Calu3 (cell line): Measurements from ENCODE around the gene ASGR1. TPM values are rescaled to one million over a fixed set of nuclear protein-coding genes. Genes with fewer than 3 reads are reported as not detected.
"Not testable (repeated sequence)": the region's sequence is repeated elsewhere in the genome, so short reads cannot be mapped to it uniquely, and the experiment has no call there.

Experiments
- BruUV-seq: library from RNA; stranded (reverse); fragments of 400-500 nt; replicated peaks from 2 replicates; lab custom pipeline; 2021; lab: Mats Ljungman, UMichigan
- CTCF ChIA-PET: fragments of 300-600 bp; sonication (Branson Sonifier 250); formaldehyde crosslinking; loops from one replicate; lab custom pipeline; 2022; ENCODE audit warnings: antibody characterized with exemption; lab: Charles Lee
- DNase-seq: peaks from one replicate; pipeline ENCODE4 v3.0.0; 2022
- H3K27ac Mint-ChIP-seq: one replicate; pipeline ENCODE4 v1.8.0; 2022; ENCODE audit warnings: mixed read lengths; ENCODE audit not compliant: unreplicated experiment
- H3K27me3 Mint-ChIP-seq: one replicate; pipeline ENCODE4 v1.8.0; 2022; ENCODE audit warnings: mixed read lengths; ENCODE audit not compliant: unreplicated experiment
- H3K36me3 Mint-ChIP-seq: one replicate; pipeline ENCODE4 v1.8.0; 2022; ENCODE audit warnings: mild to moderate bottlenecking, moderate library complexity, mixed read lengths; ENCODE audit not compliant: insufficient read depth, unreplicated experiment
- H3K4me1 Mint-ChIP-seq: one replicate; pipeline ENCODE4 v1.8.0; 2022; ENCODE audit warnings: mild to moderate bottlenecking, low read depth, mixed read lengths; ENCODE audit not compliant: unreplicated experiment
- H3K4me3 Mint-ChIP-seq: one replicate; pipeline ENCODE4 v1.8.0; 2022; ENCODE audit warnings: mild to moderate bottlenecking, low read depth, moderate library complexity, mixed read lengths; ENCODE audit not compliant: unreplicated experiment
- H3K9me3 Mint-ChIP-seq: one replicate; pipeline ENCODE4 v1.8.0; 2022; ENCODE audit warnings: low read depth, mixed read lengths; ENCODE audit not compliant: unreplicated experiment
- intact Hi-C: fragments of 100-400 bp; cut with micrococcal nuclease; formaldehyde crosslinking; loops from one replicate; pipeline ENCODE4 v1.10.0; 2022; ENCODE audit not compliant: unreplicated experiment
- total RNA-seq: library from RNA; stranded (reverse); gene quantifications from 2 replicates; pipeline ENCODE4 v1.2.3, GENCODE V29; 2022
- TF ChIP-seq, protein P1 (sequence below): fragments of 200-600 bp; IDR thresholded peaks from one replicate; pipeline ENCODE4 v1.8.0; 2022; ENCODE audit warnings: antibody characterized with exemption; ENCODE audit not compliant: unreplicated experiment

ASGR1 gene
- total RNA-seq, 1 experiment from 2014 or later, result 0.26 TPM

DNA sequence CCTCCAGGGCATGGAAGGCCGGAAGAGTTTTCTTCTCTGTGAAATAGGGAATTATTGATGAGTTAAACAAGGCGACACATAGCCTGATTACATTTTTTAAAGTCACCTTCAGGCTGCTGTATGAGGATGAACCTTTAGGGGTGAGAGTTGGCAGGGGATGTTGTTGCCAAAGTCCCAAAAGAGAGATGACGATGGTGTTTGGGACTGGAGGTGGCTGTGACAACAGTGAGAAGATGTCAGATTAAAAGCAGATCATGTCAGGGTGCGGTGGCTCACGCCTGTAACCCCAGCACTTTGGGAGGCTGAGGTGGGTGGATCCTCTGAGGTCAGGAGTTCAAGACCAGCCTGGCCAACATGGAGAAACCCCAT, 47.8 kb downstream of the ASGR1 start:
- H3K9me3 Mint-ChIP-seq, result no peaks in the 10 kb centered on the region
- H3K27me3 Mint-ChIP-seq, result no peaks in the 10 kb centered on the region
- no peak for DNase-seq
- H3K4me1 Mint-ChIP-seq, result no peaks in the 10 kb centered on the region
- H3K36me3 Mint-ChIP-seq, result no peaks in the 10 kb centered on the region
- no peak overlapping the region for H3K27ac Mint-ChIP-seq
- no TSS peak for BruUV-seq
- intact Hi-C loops, result no loop called here
- TF ChIP-seq, protein P1, sequence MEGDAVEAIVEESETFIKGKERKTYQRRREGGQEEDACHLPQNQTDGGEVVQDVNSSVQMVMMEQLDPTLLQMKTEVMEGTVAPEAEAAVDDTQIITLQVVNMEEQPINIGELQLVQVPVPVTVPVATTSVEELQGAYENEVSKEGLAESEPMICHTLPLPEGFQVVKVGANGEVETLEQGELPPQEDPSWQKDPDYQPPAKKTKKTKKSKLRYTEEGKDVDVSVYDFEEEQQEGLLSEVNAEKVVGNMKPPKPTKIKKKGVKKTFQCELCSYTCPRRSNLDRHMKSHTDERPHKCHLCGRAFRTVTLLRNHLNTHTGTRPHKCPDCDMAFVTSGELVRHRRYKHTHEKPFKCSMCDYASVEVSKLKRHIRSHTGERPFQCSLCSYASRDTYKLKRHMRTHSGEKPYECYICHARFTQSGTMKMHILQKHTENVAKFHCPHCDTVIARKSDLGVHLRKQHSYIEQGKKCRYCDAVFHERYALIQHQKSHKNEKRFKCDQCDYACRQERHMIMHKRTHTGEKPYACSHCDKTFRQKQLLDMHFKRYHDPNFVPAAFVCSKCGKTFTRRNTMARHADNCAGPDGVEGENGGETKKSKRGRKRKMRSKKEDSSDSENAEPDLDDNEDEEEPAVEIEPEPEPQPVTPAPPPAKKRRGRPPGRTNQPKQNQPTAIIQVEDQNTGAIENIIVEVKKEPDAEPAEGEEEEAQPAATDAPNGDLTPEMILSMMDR, result no peak
- no peak overlapping the region for H3K4me3 Mint-ChIP-seq
- CTCF ChIA-PET, result interaction anchor here (0.7 kb wide), 1 partner anchor 33 kb away, joined by 3 read pairs; no protein-coding TSS in a partner anchor

DNA sequence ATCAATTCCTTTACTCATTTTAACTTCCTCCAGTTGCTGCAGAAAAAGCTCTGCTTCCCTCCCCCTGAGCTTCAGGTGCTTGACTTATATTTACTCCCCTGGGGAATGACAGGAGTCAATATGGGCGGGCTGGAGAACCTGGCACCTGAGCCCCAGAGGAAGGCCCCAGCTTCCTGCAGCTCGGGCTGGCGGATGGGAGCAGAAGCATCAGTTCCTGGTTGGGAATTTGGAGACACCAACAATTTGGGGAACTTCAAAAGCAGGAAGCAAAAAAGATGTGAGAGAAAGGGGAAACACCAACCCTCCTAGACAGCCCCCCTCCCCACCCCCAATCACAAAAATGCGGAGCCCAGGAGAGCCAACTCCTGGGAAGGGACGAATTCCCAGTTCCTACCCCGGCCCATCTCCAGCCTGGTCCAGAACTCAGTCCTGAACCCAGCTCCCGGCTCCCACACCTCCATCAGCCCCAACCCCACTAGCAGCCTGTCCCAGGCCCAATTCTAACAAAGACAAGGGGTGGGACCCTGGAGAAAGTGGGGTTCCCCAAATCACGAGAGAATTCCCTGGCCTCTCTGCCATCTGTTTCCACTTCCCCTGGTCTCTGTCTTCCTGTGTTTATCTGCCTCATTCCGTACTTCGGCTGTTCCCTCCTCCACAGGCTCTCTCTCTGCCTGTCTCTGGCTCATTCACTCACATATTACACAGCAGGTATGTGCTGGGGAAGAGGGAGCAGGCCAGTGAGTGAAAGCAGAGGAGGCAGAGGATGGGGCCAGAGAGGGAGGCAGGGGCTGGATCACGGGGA, 48.3 kb downstream of the ASGR1 start:
- Mint-ChIP-seq H3K4me1 (no peaks in the 10 kb centered on the region), H3K27me3 (no peaks in the 10 kb centered on the region), H3K27ac (no peak overlapping the region), H3K36me3 (no peaks in the 10 kb centered on the region), H3K9me3 (no peaks in the 10 kb centered on the region), H3K4me3 (no peak overlapping the region)
- no peak for DNase-seq
- TF ChIP-seq, protein P1, result no peak
- intact Hi-C loops, result no loop called here
- BruUV-seq, result no TSS peak
- CTCF ChIA-PET, result interaction anchor here (0.6 kb wide), 1 partner anchor 78 kb away, joined by 3 read pairs; no protein-coding TSS in a partner anchor

DNA sequence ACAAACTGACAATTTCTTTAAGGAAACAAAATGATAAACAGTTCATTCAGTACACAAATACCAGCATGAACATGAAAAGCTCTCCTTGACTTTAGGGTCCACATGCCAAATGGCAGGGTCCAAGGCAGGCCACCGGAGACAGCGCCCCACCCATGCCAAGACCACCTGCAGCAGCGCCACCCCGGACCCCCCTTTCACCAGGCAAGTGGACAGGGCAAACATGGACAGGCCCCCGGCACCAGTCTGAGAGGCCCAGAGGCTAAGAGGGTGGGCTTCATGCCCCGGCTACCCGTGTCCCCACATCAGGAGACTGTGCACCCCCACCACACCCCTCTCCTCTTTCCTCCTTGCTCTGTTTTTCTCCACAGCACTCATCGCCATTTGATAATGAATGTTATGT, 49.9 kb downstream of the ASGR1 start:
- Mint-ChIP-seq H3K4me3 (no peak overlapping the region), H3K27me3 (no peaks in the 10 kb centered on the region), H3K27ac (no peak overlapping the region), H3K9me3 (no peaks in the 10 kb centered on the region), H3K4me1 (no peaks in the 10 kb centered on the region), H3K36me3 (no peaks in the 10 kb centered on the region)
- CTCF ChIA-PET, result no interaction called here
- TF ChIP-seq, protein P1, result no peak
- intact Hi-C loops, result no loop called here
- DNase-seq, result no peak
- no TSS peak for BruUV-seq

DNA sequence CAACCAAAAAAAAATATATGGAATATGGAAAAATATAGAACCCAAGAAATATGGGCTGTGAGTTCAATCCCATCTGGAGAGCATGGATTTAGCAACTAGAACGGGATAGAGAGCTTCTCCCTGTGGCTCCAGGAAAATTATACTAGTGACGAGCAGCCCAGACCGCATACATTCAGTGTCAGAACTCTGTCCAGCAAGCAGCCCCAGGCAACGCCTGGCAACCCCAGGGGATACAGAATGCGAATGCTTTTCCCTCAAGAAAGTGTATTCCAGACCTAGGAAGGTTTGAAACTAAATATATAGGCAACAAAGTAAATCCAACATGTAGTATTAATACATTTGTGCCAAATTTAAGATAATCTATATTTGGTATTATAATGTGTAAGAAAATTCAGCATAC, 51.0 kb downstream of the ASGR1 start:
- Mint-ChIP-seq H3K36me3 (no peaks in the 10 kb centered on the region), H3K9me3 (no peaks in the 10 kb centered on the region), H3K27ac (no peak overlapping the region), H3K4me3 (no peak overlapping the region), H3K4me1 (no peaks in the 10 kb centered on the region), H3K27me3 (peaks cover 7% of the 10 kb centered on the region)
- no TSS peak for BruUV-seq
- no peak for DNase-seq
- TF ChIP-seq, protein P1, result no peak
- intact Hi-C loops, result no loop called here
- CTCF ChIA-PET, result no interaction called here

DNA sequence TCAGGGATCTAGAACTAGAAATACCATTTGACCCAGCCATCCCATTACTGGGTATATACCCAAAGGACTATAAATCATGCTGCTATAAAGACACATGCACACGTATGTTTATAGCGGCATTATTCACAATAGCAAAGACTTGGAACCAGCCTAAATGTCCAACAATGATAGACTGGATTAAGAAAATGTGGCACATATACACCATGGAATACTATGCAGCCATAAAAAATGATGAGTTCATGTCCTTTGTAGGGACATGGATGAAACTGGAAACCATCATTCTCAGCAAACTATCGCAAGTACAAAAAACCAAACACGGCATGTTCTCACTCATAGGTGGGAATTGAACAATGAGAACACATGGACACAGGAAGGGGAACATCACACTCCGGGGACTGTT, 51.7 kb downstream of the ASGR1 start:
- H3K27ac Mint-ChIP-seq, DNase-seq, intact Hi-C loops, H3K4me1 Mint-ChIP-seq, BruUV-seq, CTCF ChIA-PET, H3K4me3 Mint-ChIP-seq, H3K9me3 Mint-ChIP-seq, H3K36me3 Mint-ChIP-seq: not testable (repeated sequence)
- H3K27me3 Mint-ChIP-seq, result peaks cover 12% of the 10 kb centered on the region

DNA sequence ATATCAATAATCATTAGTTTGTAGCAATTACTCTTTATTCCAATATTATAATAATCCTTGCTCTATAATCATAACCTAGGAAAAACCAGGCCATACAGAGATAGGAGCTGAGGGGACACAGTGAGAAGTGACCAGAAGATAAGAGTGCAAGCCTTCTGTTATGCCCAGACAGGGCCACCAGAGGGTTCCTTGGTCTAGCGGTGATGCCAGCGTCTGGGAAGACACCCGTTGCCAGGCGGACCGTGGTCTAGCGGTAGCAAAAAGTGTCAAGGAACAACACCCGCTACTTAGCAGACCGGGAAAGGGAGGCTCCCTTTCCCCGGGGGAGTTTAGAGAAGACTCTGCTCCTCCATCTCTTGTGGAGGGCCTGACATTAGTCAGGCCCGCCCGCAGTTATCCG, 52.8 kb downstream of the ASGR1 start:
- H3K9me3 Mint-ChIP-seq, H3K4me3 Mint-ChIP-seq, CTCF ChIA-PET, BruUV-seq, DNase-seq, H3K27ac Mint-ChIP-seq, H3K4me1 Mint-ChIP-seq, intact Hi-C loops, H3K36me3 Mint-ChIP-seq: not testable (repeated sequence)
- peaks cover 12% of the 10 kb centered on the region for H3K27me3 Mint-ChIP-seq
